Measurements from ENCODE around the gene PPM1M. TPM values are rescaled to one million over a fixed set of nuclear protein-coding genes. Genes with fewer than 3 reads are reported as not detected.

PPM1M gene
- 1.9 and 4.6 TPM in 2 replicates for total RNA-seq (2014; rRNA removed; shearing (Covaris generic))

- DNase-seq (ENCODE audit: low read depth), result peak; percentile 39
Measured at GRCh38 chr3:52245322-52246263, at the start of gene PPM1M. PPM1M (plus strand) TSS chr3:52245759; CDS start chr3:52245825, 66 bp downstream.

- DNase-seq (ENCODE audit: low read depth), result peak; percentile 42
Measured at GRCh38 chr3:52195823-52196331, 49.7 kb upstream of the PPM1M start.

GRCh38 chr3:52196977-52197376 lies 48.6 kb upstream of the PPM1M start:
- DNase-seq (ENCODE audit: low read depth), result no peak

- no peak for DNase-seq (ENCODE audit: low read depth)
Measured at GRCh38 chr3:52197499-52197841, 48.1 kb upstream of the PPM1M start.

DNA sequence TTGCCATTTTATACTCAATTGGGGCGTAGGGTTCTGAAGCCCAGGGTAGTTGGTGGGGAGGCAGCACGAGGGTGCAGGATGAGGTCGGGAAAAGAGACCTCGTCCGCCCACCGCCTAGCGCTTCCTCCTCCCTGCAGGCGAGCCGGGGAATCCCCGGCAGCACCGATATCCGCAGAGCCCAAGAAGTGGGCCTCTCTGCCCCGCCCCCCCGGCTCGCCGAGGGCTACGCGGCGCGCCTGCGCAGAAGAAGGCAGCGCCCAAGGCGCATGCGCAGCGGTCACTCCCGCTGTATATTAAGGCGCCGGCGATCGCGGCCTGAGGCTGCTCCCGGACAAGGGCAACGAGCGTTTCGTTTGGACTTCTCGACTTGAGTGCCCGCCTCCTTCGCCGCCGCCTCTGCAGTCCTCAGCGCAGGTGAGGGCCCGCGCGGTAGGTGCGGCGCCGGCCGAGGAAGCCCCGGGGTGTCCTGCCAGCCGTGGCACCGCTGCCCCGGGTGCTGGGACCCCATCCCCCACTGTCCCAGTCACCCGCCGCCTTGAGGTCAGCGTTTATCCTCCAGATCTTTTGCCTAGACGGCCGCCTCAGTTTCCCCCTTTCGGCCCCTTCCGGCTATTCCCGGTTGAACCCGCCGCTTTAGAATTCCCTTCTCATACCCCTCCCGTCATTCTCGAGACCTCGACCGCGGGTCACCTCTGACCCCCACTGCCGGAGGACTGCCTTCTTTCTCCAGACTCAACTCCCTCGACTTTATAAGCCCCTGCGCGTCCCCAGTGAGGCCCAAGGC lies 47.5 kb upstream of the PPM1M start, which contains the start of gene ALAS1:
Gene ALAS1 (plus strand): TSS at position 319 of the 784 bp plus-strand sequence. CDS start 1,082 bp downstream, outside the sequence.
- DNase-seq (ENCODE audit: low read depth), result peak; percentile 81

DNA sequence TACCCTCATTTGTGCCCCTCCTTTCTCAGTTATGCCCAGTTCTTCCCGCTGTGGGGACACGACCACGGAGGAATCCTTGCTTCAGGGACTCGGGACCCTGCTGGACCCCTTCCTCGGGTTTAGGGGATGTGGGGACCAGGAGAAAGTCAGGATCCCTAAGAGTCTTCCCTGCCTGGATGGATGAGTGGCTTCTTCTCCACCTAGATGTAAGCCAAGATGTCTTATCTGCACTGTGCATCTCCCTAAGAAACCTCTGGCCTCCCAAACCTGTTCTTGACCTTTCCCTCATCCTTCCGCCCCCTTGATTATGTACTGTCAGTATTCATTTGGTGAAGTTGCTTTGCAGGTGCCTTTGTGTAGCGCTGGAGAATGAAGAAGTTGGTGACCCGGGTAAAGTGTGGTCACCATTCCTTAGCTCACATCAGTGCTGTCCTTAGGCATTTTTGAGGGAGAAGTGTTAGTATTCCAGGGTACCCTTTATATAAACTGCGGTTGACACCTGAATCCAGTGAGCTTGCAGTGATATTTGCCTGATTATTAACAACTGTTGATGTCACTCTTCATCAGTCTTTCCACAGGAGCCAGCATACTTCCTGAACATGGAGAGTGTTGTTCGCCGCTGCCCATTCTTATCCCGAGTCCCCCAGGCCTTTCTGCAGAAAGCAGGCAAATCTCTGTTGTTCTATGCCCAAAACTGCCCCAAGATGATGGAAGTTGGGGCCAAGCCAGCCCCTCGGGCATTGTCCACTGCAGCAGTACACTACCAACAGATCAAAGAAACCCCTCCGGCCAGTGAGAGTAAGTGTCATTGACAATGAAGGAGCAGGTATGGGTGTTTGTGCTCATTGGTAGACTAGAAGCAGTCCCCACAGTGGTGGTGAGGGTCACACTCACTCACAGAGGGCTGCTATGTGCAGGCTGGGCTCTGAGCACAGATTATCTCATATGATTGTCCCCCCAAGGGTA lies 46.6 kb upstream of the PPM1M start:
- DNase-seq (ENCODE audit: low read depth), result no peak

- no peak for DNase-seq (ENCODE audit: low read depth)
Measured at GRCh38 chr3:52200981-52201679, 44.4 kb upstream of the PPM1M start.

DNA sequence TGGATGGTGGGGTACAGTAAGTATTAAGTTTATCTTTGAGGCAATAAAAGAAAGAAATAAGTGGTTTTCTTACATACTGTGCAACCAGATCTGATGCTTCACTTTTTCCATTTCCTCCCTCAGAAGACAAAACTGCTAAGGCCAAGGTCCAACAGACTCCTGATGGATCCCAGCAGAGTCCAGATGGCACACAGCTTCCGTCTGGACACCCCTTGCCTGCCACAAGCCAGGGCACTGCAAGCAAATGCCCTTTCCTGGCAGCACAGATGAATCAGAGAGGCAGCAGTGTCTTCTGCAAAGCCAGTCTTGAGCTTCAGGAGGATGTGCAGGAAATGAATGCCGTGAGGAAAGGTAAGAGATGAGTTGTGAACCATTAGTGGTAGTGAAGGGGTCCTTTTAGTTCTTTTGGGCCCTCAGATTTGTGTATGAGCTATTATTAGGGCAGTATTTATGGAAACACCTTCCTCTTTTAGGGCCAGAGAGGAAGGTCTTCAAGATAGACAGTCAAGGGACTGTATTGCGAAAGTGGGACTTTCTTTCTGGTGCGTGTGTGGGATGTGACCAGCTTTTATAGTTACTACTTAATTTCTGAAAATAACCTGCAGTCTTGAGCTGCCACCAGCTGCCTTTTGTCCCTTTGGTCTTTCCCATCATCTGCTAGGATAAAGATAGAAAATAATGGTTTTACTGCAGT lies 43.0 kb upstream of the PPM1M start:
- DNase-seq (ENCODE audit: low read depth), result no peak

DNA sequence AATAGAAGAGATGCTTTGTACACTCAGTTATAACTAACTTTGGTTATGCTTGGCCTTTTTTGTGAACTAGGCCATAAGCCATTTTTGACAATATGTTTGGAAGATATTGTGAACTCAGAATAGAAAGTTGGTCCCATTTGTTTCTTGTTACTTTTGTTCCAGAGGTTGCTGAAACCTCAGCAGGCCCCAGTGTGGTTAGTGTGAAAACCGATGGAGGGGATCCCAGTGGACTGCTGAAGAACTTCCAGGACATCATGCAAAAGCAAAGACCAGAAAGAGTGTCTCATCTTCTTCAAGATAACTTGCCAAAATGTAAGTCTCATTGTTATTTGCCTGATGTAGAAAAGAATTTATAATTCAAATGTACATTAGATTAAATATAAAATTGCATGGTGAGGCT lies 41.9 kb upstream of the PPM1M start:
- DNase-seq (ENCODE audit: low read depth), result no peak

DNA sequence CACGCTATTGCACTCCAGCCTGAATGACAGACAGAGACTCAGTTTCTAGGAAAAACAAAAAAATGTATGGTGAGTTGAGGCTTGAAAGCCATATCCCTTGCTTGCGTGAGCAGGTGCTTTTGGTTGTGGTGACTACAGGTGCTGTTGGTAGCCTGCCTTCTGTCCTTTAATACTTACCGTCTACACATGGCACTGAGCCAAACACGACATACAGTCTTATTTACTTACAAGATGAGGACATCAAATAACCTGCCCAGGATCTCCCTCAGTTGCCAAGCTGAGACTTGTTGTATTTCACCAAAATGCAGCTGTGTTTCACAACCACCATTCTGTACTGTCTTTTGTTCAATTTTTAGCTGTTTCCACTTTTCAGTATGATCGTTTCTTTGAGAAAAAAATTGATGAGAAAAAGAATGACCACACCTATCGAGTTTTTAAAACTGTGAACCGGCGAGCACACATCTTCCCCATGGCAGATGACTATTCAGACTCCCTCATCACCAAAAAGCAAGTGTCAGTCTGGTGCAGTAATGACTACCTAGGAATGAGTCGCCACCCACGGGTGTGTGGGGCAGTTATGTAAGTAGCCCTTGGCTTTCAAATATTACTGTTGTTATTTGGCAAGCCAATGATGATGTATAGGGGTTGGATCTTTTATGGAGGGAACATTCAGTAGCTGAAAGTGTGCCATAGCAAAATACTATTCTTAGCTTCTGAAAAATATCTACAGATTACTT lies 41.1 kb upstream of the PPM1M start:
- DNase-seq (ENCODE audit: low read depth), result peak; percentile 24

GRCh38 chr3:52205727-52206372 lies 39.7 kb upstream of the PPM1M start:
- peak; percentile 79 for DNase-seq (ENCODE audit: low read depth)

DNA sequence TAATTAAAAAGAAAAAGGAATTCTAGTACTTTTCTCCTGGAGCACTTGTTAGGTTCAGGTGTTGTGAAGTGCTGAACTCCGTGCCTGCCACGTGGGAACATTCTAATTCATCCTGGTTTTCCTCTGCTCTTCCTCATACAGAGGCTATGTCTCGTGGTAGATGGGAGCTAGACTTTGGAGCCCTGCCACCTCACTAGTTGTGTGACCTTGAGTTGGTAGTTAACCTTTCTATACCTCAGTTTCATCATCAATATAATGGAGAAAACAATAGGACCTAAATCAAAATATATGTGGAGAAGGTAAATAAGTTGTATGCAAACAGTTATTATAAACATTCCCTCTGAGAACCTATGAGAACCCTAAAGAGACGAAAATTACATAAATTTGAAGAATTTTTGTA lies 37.0 kb upstream of the PPM1M start:
- DNase-seq (ENCODE audit: low read depth), result no peak

GRCh38 chr3:52210037-52210436 lies 35.5 kb upstream of the PPM1M start:
- DNase-seq (ENCODE audit: low read depth), result no peak

DNA sequence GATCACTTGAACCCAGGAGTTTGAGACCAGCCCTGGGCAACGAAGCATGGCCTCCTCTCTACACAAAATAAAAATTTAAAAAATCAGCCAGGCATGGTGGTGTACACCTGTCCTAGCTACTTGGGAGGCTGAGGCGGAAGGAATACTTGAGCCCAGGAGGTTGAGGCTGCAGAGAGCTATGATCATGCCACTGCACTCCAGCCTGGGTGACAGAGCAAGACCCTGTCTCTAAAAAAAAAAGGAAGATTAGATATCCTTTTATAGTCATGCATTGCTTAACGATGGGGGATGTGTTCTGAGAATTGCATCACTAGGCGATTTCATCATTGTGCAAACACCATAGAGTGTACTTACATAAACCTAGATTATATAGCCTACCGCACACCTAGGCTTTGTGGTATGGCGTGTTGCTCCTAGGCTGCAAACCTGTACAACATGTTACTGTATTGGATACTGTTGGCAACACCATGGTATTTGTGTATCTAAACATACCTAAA lies 35.0 kb upstream of the PPM1M start:
- DNase-seq (ENCODE audit: low read depth), result no peak

- DNase-seq (ENCODE audit: low read depth), result no peak
Measured at GRCh38 chr3:52211268-52211891, 34.2 kb upstream of the PPM1M start.

GRCh38 chr3:52213005-52213404 lies 32.6 kb upstream of the PPM1M start:
- no peak for DNase-seq (ENCODE audit: low read depth)

- no peak for DNase-seq (ENCODE audit: low read depth)
Measured at GRCh38 chr3:52213901-52214300, 31.7 kb upstream of the PPM1M start.

DNA sequence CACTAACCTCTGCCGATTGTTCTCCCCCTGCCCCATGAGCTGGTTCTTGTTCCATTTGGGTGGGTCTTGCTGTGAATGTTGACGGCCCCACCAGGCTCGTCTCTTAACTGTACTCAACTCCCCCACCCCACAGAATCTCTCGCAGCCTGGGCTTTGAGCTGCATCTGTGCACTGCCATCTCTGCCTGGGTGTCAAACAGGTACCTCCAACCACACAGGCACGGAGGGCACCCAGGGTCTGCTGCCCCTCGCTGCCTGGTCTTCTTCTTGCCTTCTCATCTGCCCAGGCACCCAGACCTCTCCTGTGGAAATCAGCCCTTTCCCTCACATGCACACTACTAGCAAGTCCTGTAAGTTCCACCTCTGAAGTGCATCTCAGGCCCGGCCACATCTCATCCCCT lies 30.2 kb upstream of the PPM1M start:
- no peak for DNase-seq (ENCODE audit: low read depth)
